ENCODE results near the gene NFKB1. TPM values are rescaled to one million over a fixed set of nuclear protein-coding genes. Genes with fewer than 3 reads are reported as not detected.

NFKB1 gene
- total and polyA plus RNA-seq, 10 of the 15 experiments (the other 5 are each of a cell fraction or from before 2014, with no cell fraction given), result 8.7 to 110 (median 57.3) TPM

GRCh38 chr4:102610007-102610406, 108.8 kb downstream of the NFKB1 start (continued):
- TF ChIP-seq RAD21 (IDR thresholded peaks at IDR 0.05; ENCODE audit: insufficient read depth, low read depth, low read length) (peak; percentile 59), TARDBP (IDR thresholded peaks at IDR 0.05; ENCODE audit: borderline replicate concordance) (no peak), RFX5 (IDR thresholded peaks at IDR 0.05; ENCODE audit: low read depth, low read length) (no peak), CTCF (IDR thresholded peaks at IDR 0.05 in 2 of 3, conservative IDR thresholded peaks at IDR 0.05 in 1 of 3; ENCODE audit: control insufficient read depth in 2 of 3, extremely low read depth in 1 of 3, insufficient read depth in 1 of 3, low read depth in 3 of 3, low read length in 3 of 3) (peak; percentile 29 to 41 (median 40); a peak in 4 of 6 replicates), CUX1 (IDR thresholded peaks at IDR 0.05; ENCODE audit: insufficient replicate concordance, low read depth, low read length) (no peak)
